Inferior parietal cortex (tissue), 1 donor: ENCODE data around the gene RTL10.

Experiments
- DNase-seq: peaks from one replicate; pipeline ENCODE4 v3.0.0-alpha.2; 2016; ENCODE audit errors: extremely low spot score

The RTL10 gene

GRCh38 chr22:19863571-19863970 lies 8.9 kb upstream of the RTL10 start:
- no peak for DNase-seq

DNA sequence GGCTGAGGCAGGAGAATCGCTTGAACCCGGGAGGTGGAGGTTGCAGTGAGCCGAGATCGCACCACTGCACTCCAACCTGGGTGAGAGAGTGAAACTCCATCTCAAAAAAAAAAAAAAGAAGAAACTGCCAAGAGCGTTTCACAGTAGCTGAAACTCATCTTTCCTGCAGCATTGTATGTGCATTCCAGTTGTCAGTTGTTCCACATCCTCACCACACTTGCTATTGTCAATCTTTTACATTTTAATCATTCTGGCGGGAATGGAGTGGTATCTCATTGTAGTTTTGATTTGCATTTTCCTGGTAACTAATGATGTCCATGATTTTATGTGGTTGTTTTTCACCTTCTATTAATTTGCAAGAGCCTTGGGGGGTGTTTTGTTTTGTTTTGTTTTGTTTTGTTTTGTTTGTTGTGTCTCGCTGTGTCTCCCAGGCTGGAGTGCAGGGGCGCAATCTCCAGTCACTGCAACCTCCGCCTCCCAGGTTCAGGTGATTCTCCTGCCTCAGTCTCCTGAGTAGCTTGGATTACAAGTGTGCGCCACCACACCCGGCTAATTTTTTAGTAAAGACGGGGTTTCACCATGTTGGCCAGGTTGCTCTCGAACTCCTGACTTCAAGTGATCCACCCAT lies 8.1 kb upstream of the RTL10 start:
- no peak for DNase-seq

- DNase-seq: no peak
These were observed 5.3 kb upstream of the RTL10 start for GRCh38 chr22:19859861-19860510.

- no peak for DNase-seq
These were observed 2.7 kb upstream of the RTL10 start for GRCh38 chr22:19857382-19857781.

- peak; percentile 53 for DNase-seq
These were observed 1.1 kb upstream of the RTL10 start for GRCh38 chr22:19855504-19856409.

GRCh38 chr22:19853879-19854777 lies 546 bp downstream of the RTL10 start:
- DNase-seq: no peak

DNA sequence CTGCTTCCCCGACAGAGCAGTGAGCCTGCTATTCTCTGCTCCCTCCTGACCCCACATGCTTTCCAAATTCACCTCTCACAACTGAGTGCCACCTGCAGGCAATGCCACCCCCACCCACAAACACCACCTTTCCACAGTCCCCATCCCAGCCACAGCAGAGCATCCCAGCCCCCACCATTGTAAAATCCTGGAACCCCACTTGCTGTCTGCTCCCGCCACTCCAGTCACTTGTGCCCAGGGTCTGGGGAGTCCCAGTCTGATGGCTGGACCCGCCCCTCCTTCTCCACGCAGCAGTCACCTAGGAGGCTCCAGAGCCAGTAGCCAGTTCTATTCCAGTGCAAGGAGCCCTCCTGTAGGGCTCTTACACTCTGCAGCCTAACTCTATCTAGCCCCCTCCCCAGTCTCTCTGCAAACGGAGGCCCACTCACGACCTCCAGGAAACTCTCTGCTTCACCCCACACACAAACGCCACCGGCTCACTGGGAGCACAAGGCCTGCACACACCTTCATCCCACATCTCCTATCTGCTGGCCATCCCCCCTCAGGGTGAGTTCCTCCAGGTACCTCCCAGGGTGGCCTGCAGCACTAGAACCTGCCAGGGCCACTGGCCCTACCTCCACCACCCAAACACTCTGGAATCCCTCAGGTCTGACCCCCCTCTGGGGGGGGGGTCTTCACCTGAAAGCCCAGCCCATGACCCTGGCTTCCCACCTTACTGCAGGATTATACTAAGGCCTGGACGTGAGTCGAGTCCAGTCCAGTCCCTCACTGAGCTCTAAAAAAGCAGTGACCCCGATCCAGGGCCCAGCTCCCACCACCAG lies 1.4 kb downstream of the RTL10 start:
- no peak for DNase-seq

DNA sequence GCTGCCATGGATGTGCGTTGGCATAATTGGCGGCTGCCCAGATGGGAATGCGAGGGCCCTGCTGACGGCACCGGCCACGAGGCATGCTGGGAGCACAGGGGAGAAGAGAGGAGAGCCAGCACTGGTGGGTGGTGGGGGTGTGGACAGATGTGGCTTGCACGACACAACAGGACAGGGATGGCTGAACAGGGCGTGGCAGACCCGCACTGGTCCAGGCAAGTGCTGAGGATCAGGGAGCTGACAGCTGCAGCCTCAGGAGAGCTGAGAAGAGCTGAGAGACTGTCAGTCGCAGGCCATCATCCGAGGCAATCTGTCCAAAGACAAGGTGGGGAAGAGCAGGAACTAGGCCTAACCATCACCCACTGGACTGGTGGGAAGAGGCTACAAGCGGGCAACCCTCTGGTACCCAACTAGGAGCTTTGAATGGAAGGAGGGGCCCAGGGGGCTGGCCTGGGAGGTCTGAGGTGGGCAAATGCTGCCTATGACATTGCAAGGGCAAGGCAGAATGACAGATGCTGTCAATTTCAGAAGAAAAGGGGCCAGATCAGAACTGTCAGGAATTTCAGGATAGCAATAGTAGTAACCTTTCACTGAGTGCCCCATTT lies 2.4 kb downstream of the RTL10 start:
- peak; percentile 21 for DNase-seq

DNA sequence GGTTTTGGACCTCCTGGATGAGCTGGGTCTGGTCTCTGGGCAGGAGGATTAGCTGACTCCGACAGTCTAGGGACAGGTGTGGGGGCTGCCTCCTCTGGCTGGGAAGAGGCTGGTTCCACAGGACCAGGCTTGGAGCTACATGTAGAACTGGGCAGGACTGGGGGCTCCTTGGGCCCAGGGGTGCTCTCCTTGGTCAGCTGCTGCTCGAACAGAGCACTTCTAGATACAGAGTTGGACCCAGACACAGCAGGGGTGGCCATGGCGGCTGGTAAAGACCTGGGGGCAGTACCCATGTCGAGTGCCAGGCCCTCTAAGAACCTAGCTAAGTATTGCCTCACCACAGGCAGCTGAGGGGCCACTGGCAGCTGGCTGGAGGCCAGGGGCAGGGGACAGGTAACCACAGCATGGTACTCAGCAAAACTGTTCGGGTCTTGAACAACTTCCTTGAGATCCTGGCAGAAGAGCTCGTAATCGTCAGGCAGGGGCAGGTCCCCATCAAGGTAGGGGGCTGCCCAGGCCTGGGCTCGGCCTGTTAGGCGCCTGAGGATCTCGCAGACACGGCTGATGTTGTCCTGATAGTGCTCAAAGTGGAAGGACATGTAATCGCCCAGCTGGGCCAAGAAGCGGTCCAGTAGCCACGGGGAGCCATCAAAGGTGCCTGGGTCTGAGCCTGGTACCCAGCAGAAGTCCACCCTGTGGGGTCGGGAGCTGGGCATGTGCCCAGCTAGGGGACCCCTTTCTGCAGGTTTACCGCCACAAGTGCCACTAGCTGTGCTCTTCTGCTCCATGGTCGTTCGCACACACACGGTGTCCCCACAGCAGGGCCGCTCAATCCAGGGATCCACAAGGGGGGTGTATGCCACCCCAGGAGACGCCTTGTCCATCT lies 3.1 kb downstream of the RTL10 start:
- no peak for DNase-seq

DNA sequence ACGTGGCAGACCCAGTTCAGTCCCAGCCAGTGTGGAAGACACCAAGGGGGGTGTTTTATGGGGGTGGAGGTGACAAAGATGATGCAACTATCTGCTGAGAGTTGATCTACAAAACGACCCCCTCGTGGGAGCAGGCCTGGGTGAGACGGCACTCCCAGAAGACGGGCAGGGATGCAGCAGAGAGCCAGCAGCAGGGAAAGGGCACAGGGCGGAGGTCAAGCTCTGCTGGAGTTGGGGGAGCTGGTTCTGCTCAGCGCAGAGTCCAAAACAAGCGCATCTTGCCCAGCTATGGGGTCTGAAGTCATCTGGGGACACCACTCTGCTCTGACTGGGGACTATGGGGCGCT lies 3.9 kb downstream of the RTL10 start:
- no peak for DNase-seq

DNA sequence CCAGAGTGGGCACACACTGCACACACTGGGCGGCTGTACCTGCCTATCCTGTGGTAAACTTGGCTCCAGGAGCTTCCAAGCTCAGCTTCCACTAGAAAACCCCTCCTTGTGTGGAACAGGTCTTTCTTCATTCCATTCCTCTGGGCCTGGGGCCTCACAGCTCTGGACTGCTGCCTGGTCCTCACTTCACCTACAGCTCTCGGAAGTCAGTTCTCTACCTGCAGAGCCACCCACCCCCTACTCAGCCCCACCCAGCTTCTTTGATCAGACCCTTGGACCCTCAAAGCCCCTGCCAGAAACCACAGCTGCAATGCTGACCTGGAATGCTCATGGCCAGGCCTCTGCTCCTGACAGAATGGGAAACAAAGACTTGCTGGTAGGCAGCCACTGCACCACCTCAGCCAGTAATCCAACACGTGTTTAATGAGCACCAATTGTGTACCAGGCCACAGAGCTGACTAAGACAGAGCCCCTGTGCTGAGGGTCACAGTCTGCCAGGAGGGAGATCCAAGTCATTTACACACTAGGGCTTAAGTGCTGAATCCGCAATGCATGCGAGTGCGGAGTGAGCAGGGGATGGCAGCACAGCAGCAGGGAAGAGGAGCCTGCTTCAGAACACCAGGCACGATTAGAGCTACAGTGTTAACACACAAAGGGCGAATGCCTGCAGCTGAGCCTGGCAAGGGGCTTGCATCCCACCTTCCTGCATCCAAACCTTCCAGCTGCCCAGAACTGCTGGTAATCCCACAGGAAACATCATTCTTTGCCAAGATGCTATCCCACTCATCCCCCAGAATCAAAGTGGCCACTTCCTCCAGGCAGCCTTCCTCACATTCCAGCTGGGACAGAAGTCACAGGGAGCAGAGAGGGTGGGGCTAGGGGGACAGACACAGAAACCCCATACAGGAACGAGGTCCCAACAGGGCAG lies 4.6 kb downstream of the RTL10 start:
- DNase-seq: no peak

DNA sequence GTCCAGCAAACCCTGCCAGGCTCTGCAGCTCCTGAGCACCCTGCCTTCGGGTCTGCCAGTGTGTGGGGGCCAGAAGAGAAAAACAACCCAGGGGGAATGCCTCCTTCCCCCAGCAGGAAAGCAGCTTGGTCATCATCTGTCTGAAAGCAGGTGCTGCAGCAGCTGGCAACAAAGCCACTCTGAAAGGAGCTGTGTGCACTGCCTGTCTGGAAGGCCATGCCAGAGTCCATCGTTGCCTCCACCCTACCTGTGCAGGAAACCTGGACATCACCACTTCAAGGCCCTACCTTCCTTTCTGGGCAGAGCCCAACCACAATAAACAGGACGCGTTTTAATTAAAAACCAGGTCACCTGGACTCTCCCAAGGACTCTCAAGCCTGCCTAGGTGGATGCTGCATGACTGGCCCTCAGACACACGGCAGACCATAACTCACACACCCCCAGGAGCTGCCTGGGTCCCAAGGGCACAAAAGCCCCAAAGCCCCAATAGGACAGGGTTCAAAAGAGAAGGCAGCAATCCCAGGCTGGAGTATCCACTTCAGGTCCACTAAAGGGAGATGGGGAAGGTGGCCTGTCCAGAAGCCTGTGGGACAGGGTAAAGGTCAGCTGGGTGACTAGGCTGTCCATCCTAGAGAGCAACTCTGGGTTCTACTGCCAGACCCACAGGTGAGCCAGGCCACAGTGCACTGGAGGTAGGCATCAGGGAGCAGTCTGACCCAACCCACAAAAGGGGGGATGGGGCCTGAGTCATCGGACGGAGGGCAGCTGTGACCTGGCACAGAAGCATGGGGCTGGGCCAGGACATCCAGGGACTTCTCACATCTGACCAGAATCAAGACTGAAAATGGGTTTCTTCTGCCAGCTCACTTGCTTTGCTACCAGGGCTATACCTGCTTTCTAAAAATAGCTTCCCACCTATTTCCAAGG lies 6.1 kb downstream of the RTL10 start:
- DNase-seq: no peak

DNA sequence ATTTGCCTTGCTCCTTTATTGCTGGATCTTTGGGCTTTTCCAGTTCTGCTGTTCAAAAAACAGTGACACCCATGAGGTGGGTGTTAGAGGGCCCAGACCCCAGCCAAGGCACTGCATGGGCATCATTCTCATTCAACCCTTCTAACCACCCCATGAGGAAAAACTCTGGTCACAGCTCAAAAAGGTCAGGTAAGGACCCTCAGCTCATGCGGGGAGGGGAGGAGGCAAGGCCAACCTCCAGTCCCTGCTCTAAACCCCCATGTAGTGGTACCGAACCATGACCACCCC lies 7.4 kb downstream of the RTL10 start:
- DNase-seq: no peak

- DNase-seq: no peak
These were observed 7.9 kb downstream of the RTL10 start for GRCh38 chr22:19846620-19847344.

DNA sequence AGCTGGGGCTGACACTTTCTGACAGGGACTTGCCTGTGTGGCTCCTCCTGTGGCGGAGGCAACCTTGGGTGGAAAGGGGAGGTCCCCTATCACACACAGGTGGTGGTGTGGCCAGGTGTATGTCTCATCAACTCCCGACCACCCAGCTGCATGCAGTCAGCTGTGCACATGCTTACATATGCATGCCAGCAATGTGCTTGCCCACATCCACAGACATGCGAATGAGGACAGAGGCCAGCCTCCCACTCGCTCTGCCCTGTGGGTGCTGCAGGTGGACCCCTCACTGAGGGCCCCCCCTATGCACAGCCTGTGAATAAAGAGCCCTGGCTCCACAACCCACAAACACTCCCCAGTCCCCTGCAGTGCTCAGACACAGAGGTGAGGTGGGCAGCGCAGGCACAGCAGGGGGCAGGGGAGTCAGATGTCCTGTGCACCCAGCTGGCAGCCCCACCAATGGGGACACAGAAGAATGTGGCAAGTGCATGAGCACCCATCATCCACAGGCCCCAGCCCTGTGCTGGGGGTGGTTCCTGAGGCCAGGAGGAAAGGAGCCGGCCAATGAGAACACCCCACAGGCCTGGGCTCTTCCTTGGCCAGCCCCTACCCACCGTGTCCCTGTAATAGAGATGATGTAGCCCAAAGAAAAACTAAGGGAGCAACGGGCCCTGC lies 9.5 kb downstream of the RTL10 start:
- no peak for DNase-seq

GRCh38 chr22:19844377-19845053 lies 10.2 kb downstream of the RTL10 start:
- no peak for DNase-seq
